GM12878 (cell line): ENCODE measurements around the gene ANKRD17. TPM values are rescaled to one million over a fixed set of nuclear protein-coding genes. Genes with fewer than 3 reads are reported as not detected.
A peak's percentile ranks its signal among the peaks of the same experiment; 100 is the strongest.

Source experiments
- BMI1 ChIP-seq: fragments of 450-650 bp; IDR thresholded peaks from 2 replicates; pipeline ENCODE4 v1.6.1; 2016; ENCODE audit warnings: mild to moderate bottlenecking, moderate library complexity, borderline replicate concordance
- CBX3 ChIP-seq: fragments of 200-600 bp; sonication (generic); IDR thresholded peaks from 2 replicates; pipeline ENCODE4 v1.6.1; 2016; ENCODE audit warnings: low read depth, borderline replicate concordance
- DPF2 ChIP-seq: fragments of 450-650 bp; IDR thresholded peaks from 2 replicates; pipeline ENCODE4 v1.6.1; 2017; ENCODE audit warnings: mild to moderate bottlenecking
- EP300 ChIP-seq, 2 experiments: fragments of 150-350 bp in 1 of 2; IDR thresholded peaks; 2 replicates each; pipeline ENCODE4 v1.6.1; 2011 to 2012; ENCODE audit warnings: low read depth in 2 of 2, low read length in 2 of 2, borderline replicate concordance in 1 of 2, improper control_type of control experiment in 1 of 2, inconsistent platforms in 1 of 2; ENCODE audit not compliant: control insufficient read depth in 1 of 2
- ESRRA ChIP-seq: IDR thresholded peaks from 2 replicates; pipeline ENCODE4 v1.6.1; 2012; ENCODE audit warnings: mild to moderate bottlenecking, low read length, improper control_type of control experiment
- FOS ChIP-seq: IDR thresholded peaks from 3 replicates; pipeline ENCODE4 v1.6.1; 2011; ENCODE audit warnings: borderline replicate concordance; ENCODE audit not compliant: insufficient read length; ENCODE audit errors: extremely low read depth
- HDAC2 ChIP-seq: fragments of 200-600 bp; sonication (generic); IDR thresholded peaks from 2 replicates; pipeline ENCODE4 v1.6.1; 2017
- MTA2 ChIP-seq: fragments of 450-650 bp; IDR thresholded peaks from 2 replicates; pipeline ENCODE4 v1.6.1; 2016; ENCODE audit warnings: low read depth, mild to moderate bottlenecking, moderate library complexity
- MYB ChIP-seq: fragments of 150-350 bp; IDR thresholded peaks from 2 replicates; pipeline ENCODE4 v1.6.1; 2014; ENCODE audit warnings: mild to moderate bottlenecking, low read depth, low read length, borderline replicate concordance
- PAX8 ChIP-seq: fragments of 450-650 bp; IDR thresholded peaks from 2 replicates; pipeline ENCODE4 v1.6.1; 2017; ENCODE audit warnings: mild to moderate bottlenecking, moderate library complexity
- POLR2A ChIP-seq: IDR thresholded peaks from 2 replicates; pipeline ENCODE4 v1.6.1; 2011; ENCODE audit warnings: low read depth, mild to moderate bottlenecking, low read length
- SIX5 ChIP-seq: IDR thresholded peaks from 2 replicates; pipeline ENCODE4 v1.6.1; 2011; ENCODE audit warnings: mild to moderate bottlenecking, low read depth, low read length, moderate library complexity; ENCODE audit not compliant: severe bottlenecking
- SMARCA5 ChIP-seq: fragments of 450-650 bp; IDR thresholded peaks from 2 replicates; pipeline ENCODE4 v1.6.1; 2017; ENCODE audit warnings: mild to moderate bottlenecking
- SREBF1 ChIP-seq: IDR thresholded peaks from 2 replicates; pipeline ENCODE4 v1.6.1; 2012; ENCODE audit warnings: mild to moderate bottlenecking, low read length
- SREBF2 ChIP-seq: IDR thresholded peaks from 2 replicates; pipeline ENCODE4 v1.6.1; 2012; ENCODE audit warnings: mild to moderate bottlenecking, low read length
- STAT1 ChIP-seq: fragments of 450-650 bp; conservative IDR thresholded peaks from 2 replicates; pipeline ENCODE4 v1.6.1; 2014; ENCODE audit warnings: antibody characterized with exemption, mild to moderate bottlenecking
- STAT3 ChIP-seq: IDR thresholded peaks from 2 replicates; pipeline ENCODE4 v1.6.1; 2011; ENCODE audit warnings: low read depth, low read length, improper control_type of control experiment
- YBX1 ChIP-seq: fragments of 450-650 bp; IDR thresholded peaks from 2 replicates; pipeline ENCODE4 v1.6.1; 2016; ENCODE audit warnings: antibody characterized with exemption
- YY1 ChIP-seq: IDR thresholded peaks from 2 replicates; pipeline ENCODE4 v1.6.1; 2011; ENCODE audit warnings: low read depth, mild to moderate bottlenecking, low read length
- ZZZ3 ChIP-seq: IDR thresholded peaks from 2 replicates; pipeline ENCODE4 v1.6.1; 2011; ENCODE audit warnings: low read depth; ENCODE audit not compliant: control insufficient read depth, insufficient read length
- polyA plus RNA-seq, 11 experiments: library from polyadenylated mRNA; depleted of rRNA in 4 of 11; unstranded in 6 of 11; stranded (reverse) in 5 of 11; fragments of >200 nt; fragmentation: Nextera tagmentation in 4 of 11; fragmentation: Illumina TruSeq in 1 of 11; extraction: Ambion mirVana in 4 of 11; extraction: Trizol in 1 of 11; gene quantifications; 1 replicate in 1 of 11; 2 replicates in 10 of 11; pipeline versions ENCODE4 v1.2.1 to v1.2.3, GENCODE V29; 2011 to 2016; ENCODE audit warnings: inconsistent platforms in 2 of 11, missing spikeins in 2 of 11, low read depth in 1 of 11
- total RNA-seq, 4 experiments: library from RNA; depleted of rRNA in 3 of 4; stranded (reverse); fragments of >200 nt in 3 of 4; fragmentation: Illumina TruSeq in 1 of 4; extraction: Trizol in 1 of 4; gene quantifications; 2 replicates each; pipeline versions ENCODE4 v1.2.1 to v1.2.3, GENCODE V29; 2013 to 2021
- TF ChIP-seq, protein P1 (sequence below): IDR thresholded peaks from 2 replicates; pipeline ENCODE4 v1.6.1; 2012; ENCODE audit warnings: mild to moderate bottlenecking, low read depth, low read length
- TF ChIP-seq, protein P2 (sequence below): IDR thresholded peaks from 2 replicates; pipeline ENCODE4 v1.6.1; 2012; ENCODE audit warnings: low read depth, low read length, improper control_type of control experiment
- TF ChIP-seq, protein P3 (sequence below): IDR thresholded peaks from 2 replicates; pipeline ENCODE4 v1.6.1; 2012; ENCODE audit warnings: improper control_type of control experiment, low read depth, low read length; ENCODE audit not compliant: insufficient replicate concordance

Gene ANKRD17
- total and polyA plus RNA-seq, 10 of the 15 experiments (the other 5 are each of a cell fraction or from before 2014, with no cell fraction given), result 11.7 to 46.5 (median 32.6) TPM

DNA sequence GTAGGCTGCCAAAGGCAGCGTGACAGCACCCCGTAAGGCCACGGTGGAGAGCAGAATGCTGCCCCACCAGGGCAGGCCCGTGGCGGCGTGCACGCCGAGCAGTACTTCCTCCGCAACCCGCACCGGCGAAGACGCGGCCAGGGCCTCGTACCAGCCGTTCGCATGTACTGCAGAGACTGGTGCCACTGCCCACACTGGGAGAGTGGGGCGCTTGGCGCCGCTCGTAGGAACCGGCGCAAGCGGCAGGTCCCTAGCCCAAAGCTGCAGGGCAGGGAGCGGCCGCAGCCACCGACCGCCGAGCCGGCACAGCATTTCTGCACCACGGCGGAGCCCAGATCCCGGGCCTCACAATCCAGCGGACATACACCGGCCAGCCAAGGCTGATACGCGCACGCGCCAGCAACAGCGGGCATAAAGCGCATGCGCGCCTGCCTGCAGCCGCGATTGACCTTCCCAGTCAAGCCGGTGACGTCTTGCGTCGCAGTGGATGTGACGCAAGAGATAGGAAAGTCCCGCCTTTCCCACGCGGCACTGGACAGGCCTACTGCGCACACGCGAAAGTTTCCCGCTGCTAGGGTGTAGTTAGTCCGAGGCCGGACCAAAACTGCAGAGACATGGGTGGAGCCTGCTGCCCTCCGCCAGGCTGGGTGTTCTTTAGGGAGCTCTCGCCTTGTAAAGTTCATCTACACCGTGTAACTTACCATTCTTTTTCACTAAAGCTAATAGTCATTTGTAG lies 189.1 kb downstream of the ANKRD17 start, which contains the start of gene COX18 (continued):
- TF ChIP-seq ESRRA (no peak; the same call in 1 of the 2 replicates), FOS (no peak), PAX8 (no peak), HDAC2 (no peak), STAT1 (no peak), CBX3 (no peak), MTA2 (no peak), POLR2A (peak; percentile 91), SIX5 (peak; percentile 16), ZZZ3 (no peak), BMI1 (no peak), SMARCA5 (peak; percentile 46; the same call in 1 of the 2 replicates), DPF2 (peak; percentile 70), SREBF2 (no peak), MYB (0 out of 2 replicates have a peak, but pooled peaks have one; percentile 27), YBX1 (no peak), SREBF1 (0 out of 2 replicates have a peak, but pooled peaks have one; percentile 21), EP300 (IDR thresholded peaks at IDR 0.05; ENCODE audit: borderline replicate concordance in 1 of 2, control insufficient read depth in 1 of 2, low read depth in 2 of 2, low read length in 2 of 2) (peak in 1 of 2 experiments; percentile 41; a peak in 1 of 4 replicates), STAT3 (no peak), YY1 (peak; percentile 70)
- TF ChIP-seq, protein P1, sequence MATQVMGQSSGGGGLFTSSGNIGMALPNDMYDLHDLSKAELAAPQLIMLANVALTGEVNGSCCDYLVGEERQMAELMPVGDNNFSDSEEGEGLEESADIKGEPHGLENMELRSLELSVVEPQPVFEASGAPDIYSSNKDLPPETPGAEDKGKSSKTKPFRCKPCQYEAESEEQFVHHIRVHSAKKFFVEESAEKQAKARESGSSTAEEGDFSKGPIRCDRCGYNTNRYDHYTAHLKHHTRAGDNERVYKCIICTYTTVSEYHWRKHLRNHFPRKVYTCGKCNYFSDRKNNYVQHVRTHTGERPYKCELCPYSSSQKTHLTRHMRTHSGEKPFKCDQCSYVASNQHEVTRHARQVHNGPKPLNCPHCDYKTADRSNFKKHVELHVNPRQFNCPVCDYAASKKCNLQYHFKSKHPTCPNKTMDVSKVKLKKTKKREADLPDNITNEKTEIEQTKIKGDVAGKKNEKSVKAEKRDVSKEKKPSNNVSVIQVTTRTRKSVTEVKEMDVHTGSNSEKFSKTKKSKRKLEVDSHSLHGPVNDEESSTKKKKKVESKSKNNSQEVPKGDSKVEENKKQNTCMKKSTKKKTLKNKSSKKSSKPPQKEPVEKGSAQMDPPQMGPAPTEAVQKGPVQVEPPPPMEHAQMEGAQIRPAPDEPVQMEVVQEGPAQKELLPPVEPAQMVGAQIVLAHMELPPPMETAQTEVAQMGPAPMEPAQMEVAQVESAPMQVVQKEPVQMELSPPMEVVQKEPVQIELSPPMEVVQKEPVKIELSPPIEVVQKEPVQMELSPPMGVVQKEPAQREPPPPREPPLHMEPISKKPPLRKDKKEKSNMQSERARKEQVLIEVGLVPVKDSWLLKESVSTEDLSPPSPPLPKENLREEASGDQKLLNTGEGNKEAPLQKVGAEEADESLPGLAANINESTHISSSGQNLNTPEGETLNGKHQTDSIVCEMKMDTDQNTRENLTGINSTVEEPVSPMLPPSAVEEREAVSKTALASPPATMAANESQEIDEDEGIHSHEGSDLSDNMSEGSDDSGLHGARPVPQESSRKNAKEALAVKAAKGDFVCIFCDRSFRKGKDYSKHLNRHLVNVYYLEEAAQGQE, result no peak
- TF ChIP-seq, protein P2, sequence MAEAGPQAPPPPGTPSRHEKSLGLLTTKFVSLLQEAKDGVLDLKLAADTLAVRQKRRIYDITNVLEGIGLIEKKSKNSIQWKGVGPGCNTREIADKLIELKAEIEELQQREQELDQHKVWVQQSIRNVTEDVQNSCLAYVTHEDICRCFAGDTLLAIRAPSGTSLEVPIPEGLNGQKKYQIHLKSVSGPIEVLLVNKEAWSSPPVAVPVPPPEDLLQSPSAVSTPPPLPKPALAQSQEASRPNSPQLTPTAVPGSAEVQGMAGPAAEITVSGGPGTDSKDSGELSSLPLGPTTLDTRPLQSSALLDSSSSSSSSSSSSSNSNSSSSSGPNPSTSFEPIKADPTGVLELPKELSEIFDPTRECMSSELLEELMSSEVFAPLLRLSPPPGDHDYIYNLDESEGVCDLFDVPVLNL, result peak; percentile 66
- TF ChIP-seq, protein P3, sequence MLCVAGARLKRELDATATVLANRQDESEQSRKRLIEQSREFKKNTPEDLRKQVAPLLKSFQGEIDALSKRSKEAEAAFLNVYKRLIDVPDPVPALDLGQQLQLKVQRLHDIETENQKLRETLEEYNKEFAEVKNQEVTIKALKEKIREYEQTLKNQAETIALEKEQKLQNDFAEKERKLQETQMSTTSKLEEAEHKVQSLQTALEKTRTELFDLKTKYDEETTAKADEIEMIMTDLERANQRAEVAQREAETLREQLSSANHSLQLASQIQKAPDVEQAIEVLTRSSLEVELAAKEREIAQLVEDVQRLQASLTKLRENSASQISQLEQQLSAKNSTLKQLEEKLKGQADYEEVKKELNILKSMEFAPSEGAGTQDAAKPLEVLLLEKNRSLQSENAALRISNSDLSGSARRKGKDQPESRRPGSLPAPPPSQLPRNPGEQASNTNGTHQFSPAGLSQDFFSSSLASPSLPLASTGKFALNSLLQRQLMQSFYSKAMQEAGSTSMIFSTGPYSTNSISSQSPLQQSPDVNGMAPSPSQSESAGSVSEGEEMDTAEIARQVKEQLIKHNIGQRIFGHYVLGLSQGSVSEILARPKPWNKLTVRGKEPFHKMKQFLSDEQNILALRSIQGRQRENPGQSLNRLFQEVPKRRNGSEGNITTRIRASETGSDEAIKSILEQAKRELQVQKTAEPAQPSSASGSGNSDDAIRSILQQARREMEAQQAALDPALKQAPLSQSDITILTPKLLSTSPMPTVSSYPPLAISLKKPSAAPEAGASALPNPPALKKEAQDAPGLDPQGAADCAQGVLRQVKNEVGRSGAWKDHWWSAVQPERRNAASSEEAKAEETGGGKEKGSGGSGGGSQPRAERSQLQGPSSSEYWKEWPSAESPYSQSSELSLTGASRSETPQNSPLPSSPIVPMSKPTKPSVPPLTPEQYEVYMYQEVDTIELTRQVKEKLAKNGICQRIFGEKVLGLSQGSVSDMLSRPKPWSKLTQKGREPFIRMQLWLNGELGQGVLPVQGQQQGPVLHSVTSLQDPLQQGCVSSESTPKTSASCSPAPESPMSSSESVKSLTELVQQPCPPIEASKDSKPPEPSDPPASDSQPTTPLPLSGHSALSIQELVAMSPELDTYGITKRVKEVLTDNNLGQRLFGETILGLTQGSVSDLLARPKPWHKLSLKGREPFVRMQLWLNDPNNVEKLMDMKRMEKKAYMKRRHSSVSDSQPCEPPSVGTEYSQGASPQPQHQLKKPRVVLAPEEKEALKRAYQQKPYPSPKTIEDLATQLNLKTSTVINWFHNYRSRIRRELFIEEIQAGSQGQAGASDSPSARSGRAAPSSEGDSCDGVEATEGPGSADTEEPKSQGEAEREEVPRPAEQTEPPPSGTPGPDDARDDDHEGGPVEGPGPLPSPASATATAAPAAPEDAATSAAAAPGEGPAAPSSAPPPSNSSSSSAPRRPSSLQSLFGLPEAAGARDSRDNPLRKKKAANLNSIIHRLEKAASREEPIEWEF, result no peak
